ENCODE results near the gene FKBP8.
"Not testable (repeated sequence)": the region's sequence is repeated elsewhere in the genome, so short reads cannot be mapped to it uniquely, and the experiment has no call there.

The FKBP8 gene

DNA sequence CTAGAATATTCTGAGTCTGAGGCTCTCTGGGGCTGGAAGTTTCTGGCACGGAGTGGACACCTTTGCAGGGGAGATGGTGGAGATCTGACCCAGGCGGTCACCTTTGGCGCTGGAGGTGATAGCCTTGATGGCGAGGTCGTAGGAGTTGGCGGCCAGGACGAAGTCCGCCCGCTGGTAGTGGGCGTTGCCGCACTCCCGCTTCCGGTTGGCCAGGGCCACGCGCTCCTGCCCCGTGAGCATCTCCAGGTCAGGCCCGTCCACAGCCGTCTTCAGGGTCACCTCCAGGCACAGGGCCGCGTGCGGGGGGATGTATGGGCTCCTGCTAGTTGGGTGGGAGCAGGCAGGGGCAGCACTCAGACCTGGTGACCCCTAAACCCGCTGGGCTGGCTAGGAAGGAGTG lies 5.3 kb downstream of the FKBP8 start:
- Histone ChIP-seq H3K4me1 (ENCODE audit: control insufficient read depth, insufficient read depth, low read length, poor library complexity, severe bottlenecking) (peaks cover 7% of the 10 kb centered on the region), H3K27me3 (replicated peaks; ENCODE audit: control insufficient read depth, insufficient read depth, low read length, poor library complexity, severe bottlenecking) (no peaks in the 10 kb centered on the region), H3K27ac (ENCODE audit: insufficient read depth, low read length, poor library complexity, severe bottlenecking) (no peak overlapping the region), H3K36me3 (ENCODE audit: control insufficient read depth, insufficient read depth, low read length) (peaks cover 38% of the 10 kb centered on the region), H3K4me3 (ENCODE audit: insufficient read depth, low read depth, low read length, poor library complexity, severe bottlenecking) (no peak overlapping the region), H3K9me3 (ENCODE audit: control insufficient read depth, low read length) (no peaks in the 10 kb centered on the region)
- no peak for DNase-seq

DNA sequence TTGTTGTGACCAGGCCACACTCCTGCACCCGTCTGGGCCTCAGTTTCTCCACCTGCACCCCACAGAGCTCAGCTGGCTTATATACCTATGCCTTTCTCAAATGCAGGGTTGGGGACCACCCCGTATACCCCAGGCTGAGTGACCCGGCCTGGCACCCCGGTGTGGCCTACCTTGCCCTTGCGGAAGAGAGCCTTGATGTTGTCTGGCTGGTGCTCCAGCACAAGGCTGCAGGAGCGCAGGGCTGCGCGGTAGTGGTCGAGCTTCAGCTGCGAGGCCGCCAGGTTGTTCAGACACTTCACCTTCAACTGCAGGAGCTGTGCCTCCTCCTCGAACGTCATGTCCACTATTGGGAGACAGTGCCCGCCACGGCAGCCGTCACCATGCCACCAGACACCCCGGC lies 5.9 kb downstream of the FKBP8 start:
- peaks cover 45% of the 10 kb centered on the region for H3K36me3 ChIP-seq (ENCODE audit: control insufficient read depth, insufficient read depth, low read length)
- no peak overlapping the region for H3K4me3 ChIP-seq (ENCODE audit: insufficient read depth, low read depth, low read length, poor library complexity, severe bottlenecking)
- H3K27ac ChIP-seq (ENCODE audit: insufficient read depth, low read length, poor library complexity, severe bottlenecking): no peak overlapping the region
- H3K4me1 ChIP-seq (ENCODE audit: control insufficient read depth, insufficient read depth, low read length, poor library complexity, severe bottlenecking): peaks cover 5% of the 10 kb centered on the region
- H3K9me3 ChIP-seq (ENCODE audit: control insufficient read depth, low read length): no peaks in the 10 kb centered on the region
- DNase-seq: no peak
- no peaks in the 10 kb centered on the region for H3K27me3 ChIP-seq (replicated peaks; ENCODE audit: control insufficient read depth, insufficient read depth, low read length, poor library complexity, severe bottlenecking)

GRCh38 chr19:18536475-18536874 lies 6.9 kb downstream of the FKBP8 start:
- Histone ChIP-seq H3K4me3 (ENCODE audit: insufficient read depth, low read depth, low read length, poor library complexity, severe bottlenecking) (no peak overlapping the region), H3K4me1 (ENCODE audit: control insufficient read depth, insufficient read depth, low read length, poor library complexity, severe bottlenecking) (no peaks in the 10 kb centered on the region), H3K36me3 (ENCODE audit: control insufficient read depth, insufficient read depth, low read length) (peaks cover 49% of the 10 kb centered on the region)

DNA sequence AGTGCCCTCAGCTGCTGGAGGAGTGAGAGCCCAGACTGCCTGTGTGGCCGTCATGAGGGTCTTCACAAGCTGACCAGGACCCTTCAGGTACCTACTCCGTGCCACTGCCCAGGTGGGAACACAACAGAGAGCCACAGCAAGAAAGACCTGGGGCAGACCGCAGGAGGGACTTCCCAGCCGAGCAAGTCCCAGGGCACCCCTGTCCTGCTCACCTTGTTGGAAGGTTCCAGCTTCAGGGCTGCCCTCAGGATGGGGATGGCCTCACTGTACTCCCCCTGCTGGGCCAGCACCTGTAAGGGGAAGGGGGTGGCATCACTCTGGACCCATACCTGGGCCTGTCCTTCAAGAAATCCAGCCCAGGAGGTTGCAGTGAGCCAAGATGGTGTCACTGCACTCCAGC lies 10.3 kb downstream of the FKBP8 start:
- no peaks in the 10 kb centered on the region for H3K9me3 ChIP-seq (ENCODE audit: control insufficient read depth, low read length)
- H3K27me3 ChIP-seq (replicated peaks; ENCODE audit: control insufficient read depth, insufficient read depth, low read length, poor library complexity, severe bottlenecking): no peaks in the 10 kb centered on the region
- DNase-seq: no peak
- no peak overlapping the region for H3K27ac ChIP-seq (ENCODE audit: insufficient read depth, low read length, poor library complexity, severe bottlenecking)
- no peaks in the 10 kb centered on the region for H3K4me1 ChIP-seq (ENCODE audit: control insufficient read depth, insufficient read depth, low read length, poor library complexity, severe bottlenecking)
- no peak overlapping the region for H3K4me3 ChIP-seq (ENCODE audit: insufficient read depth, low read depth, low read length, poor library complexity, severe bottlenecking)
- peaks cover 29% of the 10 kb centered on the region for H3K36me3 ChIP-seq (ENCODE audit: control insufficient read depth, insufficient read depth, low read length)

More at GRCh38 chr19:18536475-18536874, 6.9 kb downstream of the FKBP8 start:
- Histone ChIP-seq H3K27ac (ENCODE audit: insufficient read depth, low read length, poor library complexity, severe bottlenecking) (no peak overlapping the region), H3K27me3 (replicated peaks; ENCODE audit: control insufficient read depth, insufficient read depth, low read length, poor library complexity, severe bottlenecking) (no peaks in the 10 kb centered on the region), H3K9me3 (ENCODE audit: control insufficient read depth, low read length) (no peaks in the 10 kb centered on the region)
- DNase-seq: no peak

DNA sequence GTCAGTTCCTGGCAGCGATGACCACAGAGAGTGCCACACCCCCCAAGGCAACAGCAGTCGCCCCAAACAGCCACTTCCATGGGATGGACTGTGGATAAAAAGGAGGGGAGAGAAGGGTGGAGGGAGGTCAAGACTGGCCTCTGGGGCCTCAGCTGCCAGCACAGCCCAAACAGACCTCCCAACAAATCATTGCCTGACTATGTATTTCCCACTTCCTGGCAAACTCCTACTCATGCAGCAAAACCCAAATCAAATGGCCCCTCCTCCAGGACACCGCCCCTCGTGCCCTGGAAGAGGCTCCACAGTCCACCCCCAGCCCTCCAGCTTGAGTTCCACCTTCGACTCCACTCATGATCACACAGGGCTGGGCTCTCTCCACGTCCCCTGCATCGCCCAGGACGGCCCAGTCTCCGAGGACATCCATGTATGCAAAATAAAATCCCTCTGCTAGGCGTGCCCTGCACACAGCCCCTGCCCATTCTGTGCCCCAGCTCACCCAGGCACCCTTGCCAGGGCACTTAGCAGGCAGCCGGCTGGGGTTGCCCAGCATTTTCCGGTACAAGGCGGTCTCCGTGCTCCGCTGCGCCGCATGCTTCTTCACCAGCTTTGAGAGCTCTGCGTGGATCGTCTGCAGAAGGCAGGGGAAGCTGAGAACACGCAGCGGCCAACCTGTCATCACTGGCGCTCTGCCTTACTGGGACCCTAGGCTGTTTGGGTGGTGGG lies 11.0 kb downstream of the FKBP8 start:
- Histone ChIP-seq H3K4me3 (ENCODE audit: insufficient read depth, low read depth, low read length, poor library complexity, severe bottlenecking) (no peak overlapping the region), H3K36me3 (ENCODE audit: control insufficient read depth, insufficient read depth, low read length) (peaks cover 23% of the 10 kb centered on the region), H3K9me3 (ENCODE audit: control insufficient read depth, low read length) (no peaks in the 10 kb centered on the region), H3K27me3 (replicated peaks; ENCODE audit: control insufficient read depth, insufficient read depth, low read length, poor library complexity, severe bottlenecking) (no peaks in the 10 kb centered on the region), H3K4me1 (ENCODE audit: control insufficient read depth, insufficient read depth, low read length, poor library complexity, severe bottlenecking) (no peaks in the 10 kb centered on the region), H3K27ac (ENCODE audit: insufficient read depth, low read length, poor library complexity, severe bottlenecking) (no peak overlapping the region)
- no peak for DNase-seq

DNA sequence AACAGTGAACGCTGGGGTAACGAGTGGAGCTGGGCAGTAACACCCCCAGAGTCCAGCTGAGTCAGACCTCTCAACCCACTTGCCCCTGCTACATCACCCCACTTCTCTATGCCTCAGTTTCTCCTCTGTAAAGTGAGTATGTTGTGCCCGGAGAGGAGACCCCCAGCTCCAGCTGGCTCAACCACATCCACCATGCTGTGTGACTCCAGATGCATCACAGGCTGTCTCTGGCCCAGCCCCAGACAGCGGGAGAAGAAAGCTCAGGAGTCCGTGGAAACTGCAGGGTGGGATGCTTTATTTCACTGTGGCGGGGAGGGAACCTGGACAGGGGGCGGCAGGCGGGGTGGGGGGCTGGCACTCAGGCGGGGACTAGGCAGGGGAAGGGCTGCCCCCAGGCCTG lies 11.9 kb downstream of the FKBP8 start:
- Histone ChIP-seq H3K27ac (ENCODE audit: insufficient read depth, low read length, poor library complexity, severe bottlenecking) (no peak overlapping the region), H3K4me3 (ENCODE audit: insufficient read depth, low read depth, low read length, poor library complexity, severe bottlenecking) (no peak overlapping the region), H3K36me3 (ENCODE audit: control insufficient read depth, insufficient read depth, low read length) (peaks cover 19% of the 10 kb centered on the region), H3K27me3 (replicated peaks; ENCODE audit: control insufficient read depth, insufficient read depth, low read length, poor library complexity, severe bottlenecking) (no peaks in the 10 kb centered on the region), H3K9me3 (ENCODE audit: control insufficient read depth, low read length) (no peaks in the 10 kb centered on the region), H3K4me1 (ENCODE audit: control insufficient read depth, insufficient read depth, low read length, poor library complexity, severe bottlenecking) (no peaks in the 10 kb centered on the region)
- no peak for DNase-seq

GRCh38 chr19:18529782-18530181 lies 13.6 kb downstream of the FKBP8 start:
- Histone ChIP-seq H3K27ac (ENCODE audit: insufficient read depth, low read length, poor library complexity, severe bottlenecking) (no peak overlapping the region), H3K9me3 (ENCODE audit: control insufficient read depth, low read length) (no peaks in the 10 kb centered on the region), H3K27me3 (replicated peaks; ENCODE audit: control insufficient read depth, insufficient read depth, low read length, poor library complexity, severe bottlenecking) (no peaks in the 10 kb centered on the region), H3K36me3 (ENCODE audit: control insufficient read depth, insufficient read depth, low read length) (peaks cover 12% of the 10 kb centered on the region), H3K4me1 (ENCODE audit: control insufficient read depth, insufficient read depth, low read length, poor library complexity, severe bottlenecking) (no peaks in the 10 kb centered on the region), H3K4me3 (ENCODE audit: insufficient read depth, low read depth, low read length, poor library complexity, severe bottlenecking) (no peak overlapping the region)
- no peak for DNase-seq

- no peaks in the 10 kb centered on the region for H3K36me3 ChIP-seq (ENCODE audit: control insufficient read depth, insufficient read depth, low read length)
- no peaks in the 10 kb centered on the region for H3K9me3 ChIP-seq (ENCODE audit: control insufficient read depth, low read length)
- H3K27me3 ChIP-seq (replicated peaks; ENCODE audit: control insufficient read depth, insufficient read depth, low read length, poor library complexity, severe bottlenecking): no peaks in the 10 kb centered on the region
- H3K27ac ChIP-seq (ENCODE audit: insufficient read depth, low read length, poor library complexity, severe bottlenecking): no peak overlapping the region
- H3K4me3 ChIP-seq (ENCODE audit: insufficient read depth, low read depth, low read length, poor library complexity, severe bottlenecking): no peak overlapping the region
- H3K4me1 ChIP-seq (ENCODE audit: control insufficient read depth, insufficient read depth, low read length, poor library complexity, severe bottlenecking): no peaks in the 10 kb centered on the region
- no peak for DNase-seq
Observed at GRCh38 chr19:18526316-18526715, 17.1 kb downstream of the FKBP8 start.

- H3K4me3 ChIP-seq (ENCODE audit: insufficient read depth, low read depth, low read length, poor library complexity, severe bottlenecking): no peak overlapping the region
- H3K36me3 ChIP-seq (ENCODE audit: control insufficient read depth, insufficient read depth, low read length): no peaks in the 10 kb centered on the region
- no peak overlapping the region for H3K27ac ChIP-seq (ENCODE audit: insufficient read depth, low read length, poor library complexity, severe bottlenecking)
- DNase-seq: no peak
- H3K9me3 ChIP-seq (ENCODE audit: control insufficient read depth, low read length): no peaks in the 10 kb centered on the region
- no peaks in the 10 kb centered on the region for H3K4me1 ChIP-seq (ENCODE audit: control insufficient read depth, insufficient read depth, low read length, poor library complexity, severe bottlenecking)
- H3K27me3 ChIP-seq (replicated peaks; ENCODE audit: control insufficient read depth, insufficient read depth, low read length, poor library complexity, severe bottlenecking): no peaks in the 10 kb centered on the region
Observed at GRCh38 chr19:18523841-18524240, 19.5 kb downstream of the FKBP8 start.

DNA sequence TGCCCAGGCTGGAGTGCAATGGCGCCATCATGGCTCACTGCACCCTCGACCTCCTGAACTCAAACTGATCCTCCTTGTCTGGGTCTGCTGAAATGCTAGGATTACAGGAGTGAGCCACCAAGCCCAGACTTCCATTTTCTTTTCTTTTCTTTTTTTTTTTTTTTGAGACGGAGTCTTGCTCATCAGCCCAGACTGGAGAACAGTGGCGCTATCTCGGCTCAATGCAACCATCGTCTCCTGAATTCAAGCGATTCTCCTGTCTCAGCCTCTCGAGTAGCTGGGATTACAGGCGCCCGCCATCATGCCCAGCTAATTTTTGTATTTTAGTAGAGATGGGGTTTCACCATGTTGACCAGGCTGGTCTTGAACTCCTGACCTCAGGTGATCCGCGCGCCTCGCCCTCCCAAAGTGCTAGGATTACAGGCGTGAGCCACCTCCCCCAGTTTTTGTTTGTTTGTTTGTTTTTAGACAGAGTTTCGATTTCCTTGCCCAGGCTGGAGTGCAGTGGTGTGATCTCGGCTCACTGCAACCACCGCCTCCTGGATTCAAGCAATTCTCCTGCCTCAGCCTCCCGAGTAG lies 20.4 kb downstream of the FKBP8 start:
- not testable (repeated sequence) for H3K36me3 ChIP-seq (ENCODE audit: control insufficient read depth, insufficient read depth, low read length); DNase-seq; H3K27me3 ChIP-seq (replicated peaks; ENCODE audit: control insufficient read depth, insufficient read depth, low read length, poor library complexity, severe bottlenecking); H3K4me1 ChIP-seq (ENCODE audit: control insufficient read depth, insufficient read depth, low read length, poor library complexity, severe bottlenecking); H3K9me3 ChIP-seq (ENCODE audit: control insufficient read depth, low read length)
- Histone ChIP-seq H3K4me3 (ENCODE audit: insufficient read depth, low read depth, low read length, poor library complexity, severe bottlenecking) (peak overlapping the region; percentile 23), H3K27ac (ENCODE audit: insufficient read depth, low read length, poor library complexity, severe bottlenecking) (peak overlapping the region; percentile 65)
